Left renal pelvis (tissue), 4 donors: ENCODE measurements around the gene SCARF1. TPM values are rescaled to one million over a fixed set of nuclear protein-coding genes. Genes with fewer than 3 reads are reported as not detected.
A peak's percentile ranks its signal among the peaks of the same experiment; 100 is the strongest.

ENCODE experiments used
- DNase-seq, 4 donors: peaks; one replicate each; pipeline ENCODE4 v3.0.0-alpha.2; 2013; ENCODE audit warnings: low read depth in 4 of 4, low spot score in 3 of 4
- polyA plus RNA-seq, 4 donors: library from polyadenylated mRNA; unstranded; fragments of 120-200 nt; gene quantifications; one replicate each; pipeline ENCODE4 v1.2.1, GENCODE V29; 2013; ENCODE audit not compliant: insufficient read length in 4 of 4

SCARF1 gene
- polyA plus RNA-seq, 4 donors = 4.7 to 9.5 (median 5.9) TPM

DNA sequence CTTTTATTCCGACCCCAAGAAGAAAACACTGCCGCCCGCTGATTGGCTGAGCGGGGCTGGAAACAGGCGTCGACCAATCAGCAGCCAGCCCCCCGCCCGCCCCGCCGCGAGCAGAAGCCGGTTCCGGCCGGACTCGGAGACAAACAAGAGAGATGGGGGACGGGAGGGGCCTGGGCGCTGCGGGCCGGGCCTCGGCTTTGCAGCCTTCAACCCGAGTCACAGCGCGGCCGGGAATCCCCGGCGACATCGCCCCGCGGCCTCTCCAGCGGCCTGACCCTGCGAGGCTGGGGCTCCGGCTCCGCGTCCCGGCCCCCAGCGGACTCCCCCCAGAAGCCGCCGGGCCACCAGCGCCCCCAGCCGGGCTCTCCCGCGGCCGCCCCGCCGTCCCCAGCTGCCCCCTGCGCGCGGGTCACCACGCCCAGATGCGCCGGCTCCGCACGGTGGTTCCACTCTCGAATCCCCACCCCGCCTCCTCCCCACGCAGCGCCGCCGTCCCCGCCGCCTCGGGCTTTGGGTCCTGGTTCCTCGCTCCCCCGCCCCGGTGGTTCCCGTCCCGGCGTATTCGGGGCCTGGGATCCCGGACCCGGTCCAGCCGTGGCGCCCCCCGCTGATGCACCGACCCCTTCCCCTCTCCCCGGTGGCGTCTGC, 16.6 kb downstream of the SCARF1 start:
- peak; percentile 83 to 90 (median 86) for DNase-seq

DNA sequence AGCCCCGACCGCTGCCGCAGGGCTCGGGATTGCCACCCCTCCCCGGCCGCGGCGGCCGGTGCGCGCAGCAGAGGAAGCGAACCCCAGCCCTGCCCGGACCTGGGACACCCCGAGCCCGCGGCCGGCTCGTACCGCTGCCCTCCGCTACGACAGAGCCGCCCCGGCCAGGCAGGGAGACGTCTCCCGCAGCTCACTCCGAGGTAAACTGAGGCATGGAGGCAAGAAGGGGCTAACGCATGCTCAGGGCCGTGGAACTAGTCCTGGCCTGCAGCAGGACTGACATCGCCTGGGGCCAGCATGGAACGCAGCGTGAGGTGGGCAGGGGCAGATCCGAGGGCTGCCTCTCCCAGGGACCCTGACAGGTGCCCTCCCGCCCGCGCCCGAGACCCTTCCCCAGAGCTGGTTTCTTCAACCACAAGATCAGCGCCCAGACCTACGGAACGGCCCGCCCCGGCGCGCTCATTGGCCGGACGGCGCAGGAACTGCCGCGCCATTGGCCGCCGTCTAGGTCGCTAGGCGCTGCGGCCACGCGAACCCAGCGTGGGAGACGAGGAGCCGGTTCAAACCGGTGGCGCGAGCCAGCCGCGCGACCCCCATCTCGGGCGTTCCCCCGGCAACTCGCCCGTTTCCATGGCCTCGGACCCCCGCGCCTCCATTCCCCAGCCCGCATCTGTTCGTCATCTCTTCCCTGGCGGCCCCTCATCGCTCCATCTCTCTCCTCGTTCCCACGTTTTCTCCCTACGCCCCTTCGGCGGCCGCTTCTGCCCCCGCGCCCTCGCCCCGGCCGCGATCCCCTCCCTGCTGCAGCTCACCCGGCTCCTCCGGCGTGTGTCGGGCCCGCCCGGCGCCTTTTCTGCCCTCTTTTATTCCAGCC, 17.3 kb downstream of the SCARF1 start, which contains the start of gene SLC43A2:
Gene SLC43A2 (minus strand): TSS at position 853 of the 874 bp plus-strand sequence. CDS start 960 bp downstream, outside the sequence.
- peak in 3 of 4 donors; percentile 73 to 80 (median 78) for DNase-seq

DNA sequence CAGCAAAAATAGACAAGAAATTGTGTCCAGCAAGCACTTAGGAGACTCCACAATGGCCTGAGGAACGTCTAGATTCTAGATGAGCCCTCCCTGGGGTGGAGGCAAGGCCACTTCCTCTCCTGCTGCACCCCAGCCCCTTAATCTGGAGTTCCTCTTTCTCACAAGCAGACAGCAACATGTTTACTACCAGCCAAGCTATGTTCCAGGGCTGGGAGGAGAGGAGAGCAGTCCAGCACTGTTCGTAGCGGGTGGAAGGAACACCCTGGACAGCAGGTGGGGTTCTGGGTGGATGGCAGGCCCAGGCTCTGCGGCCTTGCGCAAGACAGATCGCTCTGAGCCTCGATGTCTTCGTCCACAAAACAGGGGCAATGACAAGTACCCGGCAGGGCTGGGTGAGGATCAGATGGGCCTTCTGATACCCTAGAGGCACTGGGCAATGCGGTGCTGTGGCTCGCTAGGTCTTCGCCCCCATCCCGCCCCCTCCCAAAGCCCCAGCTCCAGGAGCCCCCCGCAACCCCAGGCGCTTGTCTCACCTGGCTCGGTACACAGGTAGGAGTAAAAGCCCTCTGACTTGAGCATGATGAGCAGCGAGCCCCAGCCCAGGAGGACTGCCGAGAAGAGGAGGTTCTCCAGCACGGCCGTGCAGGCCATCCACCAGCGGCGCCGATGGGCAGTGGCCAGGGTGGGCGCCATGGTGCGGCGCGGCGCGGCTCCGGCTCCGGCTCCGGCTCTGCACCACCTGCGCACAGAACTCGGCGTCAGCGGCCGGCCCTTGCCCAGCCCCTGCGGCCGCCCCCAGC, 18.1 kb downstream of the SCARF1 start:
- DNase-seq = no peak

DNA sequence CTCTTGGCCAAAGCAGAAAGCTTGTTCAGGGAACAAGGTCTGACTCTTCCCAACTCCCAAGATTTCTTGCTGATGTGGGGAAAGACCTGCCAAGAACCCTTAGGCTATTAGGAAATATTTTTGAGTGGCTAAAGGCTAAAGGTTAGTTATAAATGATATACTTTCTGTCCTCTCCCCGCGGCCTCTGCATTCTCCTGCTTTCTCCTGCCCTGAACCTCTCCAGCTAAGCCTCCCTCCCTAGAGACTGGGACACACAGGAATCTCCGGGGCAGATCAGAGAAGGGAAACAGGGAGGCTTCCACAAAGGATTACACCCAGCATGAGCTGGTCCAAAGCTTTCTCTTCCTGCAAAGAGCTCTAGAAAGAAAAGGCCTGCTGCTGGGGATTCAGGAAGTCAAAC, 19.2 kb downstream of the SCARF1 start:
- no peak for DNase-seq

DNA sequence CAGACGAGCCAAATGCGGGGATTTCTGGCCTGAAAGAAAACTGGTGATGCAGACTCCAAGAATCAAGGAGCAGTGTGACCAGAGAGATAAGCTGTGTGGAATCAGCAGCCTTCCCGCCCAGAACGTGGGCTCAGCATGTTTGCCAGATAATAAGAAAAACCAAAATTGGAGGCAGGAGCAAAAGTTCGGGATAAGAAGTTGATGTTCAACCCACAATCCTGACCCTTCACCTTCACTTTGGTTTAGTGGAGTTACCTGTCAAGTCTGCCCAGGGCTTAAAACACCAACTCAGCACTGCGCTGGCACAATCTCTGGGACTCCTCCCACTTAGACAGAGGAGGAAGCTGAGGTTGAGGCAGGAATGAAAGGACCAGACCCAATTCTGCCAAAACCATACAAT, 20.0 kb downstream of the SCARF1 start:
- DNase-seq = no peak

DNA sequence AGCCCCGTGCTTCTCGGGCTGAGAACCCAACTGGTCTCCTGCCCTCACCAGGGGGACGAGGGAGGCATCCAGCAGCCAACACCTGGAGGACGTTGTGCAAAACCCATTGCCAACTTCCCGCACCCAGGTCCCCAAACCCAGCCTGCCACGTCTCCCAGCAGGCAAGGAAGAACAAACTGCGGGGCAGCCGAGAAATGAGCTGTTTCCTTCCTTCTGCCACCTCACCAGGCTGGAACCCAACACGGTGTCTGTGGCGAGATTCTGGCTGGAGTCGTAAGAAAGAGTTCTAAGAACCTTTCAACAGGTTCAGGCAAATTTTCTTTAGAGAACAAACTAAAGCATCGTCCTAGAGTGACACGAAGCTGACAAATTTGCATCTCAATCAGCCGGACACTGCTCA, 20.5 kb downstream of the SCARF1 start:
- DNase-seq = no peak

DNA sequence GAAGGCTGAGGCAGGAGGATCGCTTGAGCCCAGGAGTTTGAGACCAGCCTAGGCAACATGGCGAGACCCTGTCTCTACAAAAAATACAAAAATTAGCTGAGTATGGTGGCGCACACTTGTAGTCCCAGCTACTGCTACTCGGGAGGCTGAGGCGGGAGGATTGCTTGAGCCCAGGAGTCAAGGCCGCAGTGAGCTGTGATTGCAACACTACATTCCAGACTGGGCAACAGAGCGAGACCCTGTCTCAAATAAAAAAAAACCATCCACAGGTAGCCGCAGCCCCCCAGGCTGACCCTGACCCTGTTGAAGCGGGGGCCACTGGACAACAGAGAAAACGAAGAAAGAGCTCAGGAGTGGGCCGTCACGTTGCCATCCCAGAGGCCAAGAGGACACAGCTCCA, 20.9 kb downstream of the SCARF1 start:
- no peak for DNase-seq

DNA sequence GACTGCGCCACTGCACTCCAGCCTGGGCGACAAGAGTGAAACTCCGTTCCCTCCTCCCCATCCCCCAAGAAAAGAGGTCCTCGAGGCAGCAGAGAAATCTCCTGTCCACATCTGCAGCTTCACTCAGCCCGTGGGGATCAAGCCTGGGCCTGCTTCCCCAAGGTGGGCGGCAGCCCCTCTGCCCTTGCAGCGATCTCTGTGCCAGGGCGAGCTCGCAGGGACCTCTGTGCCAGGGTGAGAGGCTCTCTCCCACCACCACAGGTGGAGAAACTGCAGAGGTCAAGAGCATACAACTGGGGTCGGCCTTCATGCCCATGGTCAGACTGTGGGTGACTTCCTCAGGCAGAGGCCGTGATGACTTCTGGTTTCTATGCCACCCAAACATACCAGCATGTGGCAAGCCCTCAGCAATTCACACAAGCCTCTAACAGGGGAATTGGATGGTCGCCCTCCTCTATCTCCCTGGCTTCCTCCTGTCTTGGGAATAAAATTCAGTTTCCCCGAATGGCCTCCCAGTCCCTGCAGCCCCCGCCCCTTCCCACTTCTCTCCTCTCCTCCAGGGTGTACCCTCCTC, 22.4 kb downstream of the SCARF1 start:
- DNase-seq = no peak

DNA sequence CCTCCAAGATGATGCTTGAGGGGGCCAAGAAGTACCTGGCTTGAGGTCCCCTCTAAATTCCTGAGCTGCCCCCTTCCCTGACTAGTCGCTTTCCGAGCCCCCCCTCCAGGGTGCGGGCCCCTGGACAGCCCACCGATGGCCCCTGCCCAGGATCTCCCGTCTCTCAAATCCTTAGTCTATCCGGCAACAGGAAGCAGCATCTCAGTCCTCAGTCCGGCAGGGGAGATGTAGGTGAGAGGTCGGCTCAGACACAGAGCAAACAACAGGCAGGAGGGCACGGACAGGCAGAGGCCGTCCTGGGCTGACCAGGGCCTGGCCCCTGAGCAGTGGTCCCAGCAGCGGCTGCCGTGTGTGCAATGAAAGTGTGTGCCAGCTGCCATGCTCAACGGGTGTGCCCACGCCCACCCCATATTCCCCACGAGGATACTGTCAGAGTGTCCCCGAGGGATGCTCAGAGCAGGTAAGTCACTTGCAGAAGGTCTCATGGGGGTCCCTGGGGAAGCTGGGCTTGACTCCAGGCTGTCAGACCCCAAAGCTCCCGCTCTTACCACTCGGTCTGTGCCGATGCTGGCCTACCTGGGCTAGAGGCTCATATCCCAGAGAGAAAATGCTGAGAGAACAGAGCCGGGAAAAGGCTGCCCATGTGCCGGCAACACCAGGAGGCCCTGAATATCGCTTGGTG, 24.1 kb downstream of the SCARF1 start:
- no peak for DNase-seq

DNA sequence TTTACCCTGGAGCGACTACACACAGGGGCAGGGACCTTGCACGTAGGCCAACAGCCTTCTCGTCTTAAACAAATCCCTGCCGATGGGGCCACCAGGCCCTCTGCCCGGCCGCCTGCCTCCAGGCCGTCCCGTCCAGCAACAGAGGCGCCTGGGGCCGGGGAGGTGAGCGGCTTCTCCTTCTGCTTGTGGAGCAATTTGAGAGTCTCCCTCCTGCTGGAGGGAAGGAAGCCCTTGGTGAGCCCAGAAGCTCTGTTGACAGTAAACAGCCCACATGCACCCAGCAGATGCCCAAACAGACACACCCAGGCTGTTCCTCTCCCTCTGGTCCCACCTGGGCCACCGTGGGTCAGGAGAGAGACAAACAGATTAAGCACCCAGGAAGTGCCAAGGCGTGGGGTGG, 25.0 kb downstream of the SCARF1 start:
- no peak for DNase-seq

DNA sequence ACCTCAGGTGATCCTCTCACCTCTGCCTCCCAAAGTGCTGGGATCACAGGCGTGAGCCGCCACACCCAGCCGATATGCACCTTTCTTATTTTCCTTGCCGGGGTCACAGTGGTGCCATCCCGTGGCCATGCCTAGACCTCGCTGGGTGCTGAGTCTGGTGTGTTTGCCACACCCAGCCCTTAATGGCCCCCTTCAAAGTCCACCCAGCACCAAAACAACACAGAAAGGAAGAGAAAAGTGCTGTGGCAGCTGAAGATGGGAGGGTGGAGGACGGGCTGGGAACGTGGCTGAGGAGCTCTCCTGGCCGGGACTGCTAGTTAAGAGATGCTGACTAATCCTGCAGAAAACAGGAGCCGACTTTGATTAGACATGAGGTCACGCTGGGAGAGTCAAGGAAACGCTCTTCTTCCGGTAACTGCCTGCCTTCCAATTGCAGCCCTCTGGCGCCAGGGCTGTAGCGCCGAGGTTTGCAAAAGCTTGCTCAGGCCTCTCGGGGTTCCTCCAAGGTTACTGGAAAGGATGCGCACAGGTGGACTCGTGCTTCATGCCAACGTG, 27.8 kb downstream of the SCARF1 start:
- no peak for DNase-seq

DNA sequence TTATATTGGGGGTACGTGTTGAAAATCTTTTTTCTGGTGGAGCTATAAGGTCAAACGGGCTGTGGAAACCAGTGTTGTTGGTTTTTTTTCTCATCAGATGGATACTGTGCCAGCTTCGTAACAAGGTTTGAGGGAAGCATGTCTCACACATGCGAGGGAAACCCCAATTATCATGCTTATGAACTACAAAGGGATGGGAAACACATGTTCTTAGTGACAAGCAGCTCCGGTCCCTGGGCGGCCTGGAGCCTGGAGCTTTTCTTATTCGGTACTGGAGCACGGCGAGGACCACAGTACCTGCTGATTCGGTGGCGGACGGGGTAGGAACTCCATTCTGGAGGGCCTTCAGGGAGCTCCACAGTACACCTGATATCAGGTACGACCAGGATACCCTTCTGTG, 29.4 kb downstream of the SCARF1 start:
- DNase-seq = no peak

DNA sequence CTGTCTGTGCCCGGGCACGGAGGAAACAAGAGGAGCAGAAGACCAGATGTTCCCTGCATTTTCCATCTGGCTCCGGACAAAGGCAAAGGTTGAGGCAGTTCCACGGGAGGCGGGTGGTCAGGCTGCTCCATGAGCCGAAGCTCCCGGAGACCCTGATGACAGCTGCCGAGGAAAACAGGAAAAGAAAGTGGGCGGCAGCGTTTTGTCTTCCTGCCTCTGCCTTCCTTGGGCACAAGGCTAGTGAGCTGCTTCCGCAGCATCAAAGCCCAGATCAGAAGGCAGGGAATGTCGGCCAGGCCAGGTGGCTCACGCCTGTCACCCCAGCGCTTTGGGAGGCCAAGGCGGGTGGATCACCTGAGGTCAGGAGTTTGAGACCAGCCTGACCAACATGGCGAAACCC, 33.1 kb downstream of the SCARF1 start:
- DNase-seq = no peak

DNA sequence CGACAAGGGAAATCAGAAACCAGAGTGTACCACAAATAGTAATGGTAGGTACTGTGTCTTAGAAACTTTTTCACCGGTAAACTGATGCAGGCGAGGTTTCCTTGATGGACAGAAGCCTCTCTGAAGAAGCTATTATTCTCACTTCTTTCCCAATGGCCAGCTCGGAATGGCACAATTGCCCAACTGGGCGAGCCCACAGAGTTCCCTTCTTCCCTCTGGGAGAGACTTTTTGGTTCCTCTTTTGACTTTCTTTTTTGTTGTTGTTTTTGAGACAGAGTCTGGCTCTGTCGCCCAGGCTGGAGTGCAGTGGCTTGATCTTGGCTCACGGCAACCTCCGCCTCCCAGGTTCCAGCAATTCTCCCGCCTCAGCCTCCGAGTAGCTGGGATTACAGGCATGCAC, 33.8 kb downstream of the SCARF1 start:
- no peak for DNase-seq

DNA sequence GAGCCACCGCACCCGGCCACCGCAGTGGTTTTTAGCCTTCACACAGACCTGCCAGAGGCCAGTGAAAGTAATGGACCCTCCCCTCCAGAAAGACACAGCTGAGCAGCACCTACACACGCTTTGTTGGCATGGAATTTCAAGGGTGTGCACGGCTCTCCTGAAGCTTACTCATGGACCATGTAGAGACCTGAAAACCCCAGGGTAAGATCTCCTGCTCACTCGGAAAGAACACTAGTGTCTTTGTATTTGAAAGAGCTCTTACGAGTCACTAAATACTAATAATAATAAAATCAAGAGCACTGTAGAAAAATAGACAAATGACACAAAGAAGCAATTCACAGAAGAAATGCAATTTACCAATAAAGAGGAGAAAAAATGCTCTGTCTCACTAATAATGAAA, 36.9 kb downstream of the SCARF1 start:
- DNase-seq = no peak

DNA sequence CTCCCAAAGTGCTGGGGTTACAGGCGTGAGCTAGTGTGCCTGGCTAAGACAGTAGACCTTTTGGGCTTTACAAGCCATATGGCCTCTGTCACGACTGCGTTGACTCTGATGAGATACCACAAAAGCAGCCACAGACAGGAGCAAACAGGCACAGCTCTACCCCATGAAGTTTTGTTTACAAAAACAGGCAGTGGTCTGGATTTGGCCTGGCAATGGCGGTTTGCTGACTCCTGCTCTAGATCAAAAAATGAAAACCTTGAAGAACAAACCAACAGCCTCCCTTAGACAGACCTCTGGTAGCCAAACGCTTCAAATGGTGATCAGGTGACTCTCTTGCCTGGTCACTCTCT, 37.6 kb downstream of the SCARF1 start:
- no peak for DNase-seq

DNA sequence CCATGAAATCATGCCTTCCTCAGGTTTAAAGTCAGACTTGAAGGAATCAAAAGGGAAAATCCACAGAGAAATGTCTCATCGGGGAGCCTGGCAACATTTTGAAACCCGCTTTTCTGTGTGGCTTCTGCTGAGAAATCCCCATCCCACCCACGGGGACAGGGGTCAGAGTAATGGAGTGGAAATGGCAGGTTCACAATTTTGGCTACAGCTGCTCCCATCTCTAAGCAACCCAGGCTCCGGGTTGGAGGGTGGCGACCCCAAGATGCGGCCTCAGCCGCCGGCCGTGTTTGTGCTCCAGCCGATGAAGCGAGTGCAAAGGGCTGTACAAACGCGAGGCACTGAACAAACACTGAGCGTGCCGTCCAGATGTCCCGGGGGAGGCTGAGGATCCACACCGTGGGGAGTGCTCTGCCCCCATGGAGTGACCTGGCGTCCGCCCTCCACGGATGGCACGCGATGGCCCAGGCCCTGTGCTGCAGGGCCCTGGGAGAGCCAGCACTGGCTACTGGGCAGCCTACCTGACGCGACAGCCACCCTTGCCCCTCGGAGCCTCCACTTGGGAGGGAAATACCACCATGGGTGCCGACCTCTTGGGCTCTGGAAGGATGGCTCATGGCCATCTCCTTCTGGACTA, 39.1 kb downstream of the SCARF1 start:
- DNase-seq = no peak

DNA sequence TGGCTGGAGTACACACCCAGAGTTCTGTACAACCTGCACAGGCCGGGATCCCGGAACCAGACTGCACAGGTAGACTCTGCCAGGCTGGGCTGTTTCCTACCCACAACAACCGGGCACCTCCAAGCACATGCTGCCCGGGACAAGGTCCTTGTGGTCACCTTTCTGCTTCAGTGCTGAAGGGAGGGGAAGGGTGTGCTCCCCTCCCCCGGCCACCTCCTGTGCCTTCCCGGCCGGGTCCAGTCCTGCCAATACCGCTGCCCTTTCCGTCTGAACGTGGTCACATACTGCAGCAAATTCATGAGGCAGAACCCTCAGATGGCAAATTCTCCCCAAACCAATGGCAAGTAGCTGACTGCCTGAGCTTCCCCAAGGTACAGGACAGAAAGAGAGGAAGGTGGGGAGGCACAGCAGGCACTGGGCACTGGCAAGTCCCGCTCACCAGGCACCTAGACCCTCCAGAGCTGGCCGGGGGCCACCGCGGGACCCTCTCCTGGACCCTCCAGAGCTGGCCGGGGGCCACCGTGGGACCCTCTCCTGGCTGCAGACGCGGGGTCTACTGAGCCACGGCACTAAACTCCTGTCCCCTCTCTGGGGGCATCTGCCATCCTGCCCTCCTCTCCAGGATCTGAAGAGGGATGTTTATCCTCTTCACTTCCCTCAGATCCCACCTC, 39.7 kb downstream of the SCARF1 start:
- DNase-seq = no peak
